Measurements from ENCODE around the gene MPND.

DNA sequence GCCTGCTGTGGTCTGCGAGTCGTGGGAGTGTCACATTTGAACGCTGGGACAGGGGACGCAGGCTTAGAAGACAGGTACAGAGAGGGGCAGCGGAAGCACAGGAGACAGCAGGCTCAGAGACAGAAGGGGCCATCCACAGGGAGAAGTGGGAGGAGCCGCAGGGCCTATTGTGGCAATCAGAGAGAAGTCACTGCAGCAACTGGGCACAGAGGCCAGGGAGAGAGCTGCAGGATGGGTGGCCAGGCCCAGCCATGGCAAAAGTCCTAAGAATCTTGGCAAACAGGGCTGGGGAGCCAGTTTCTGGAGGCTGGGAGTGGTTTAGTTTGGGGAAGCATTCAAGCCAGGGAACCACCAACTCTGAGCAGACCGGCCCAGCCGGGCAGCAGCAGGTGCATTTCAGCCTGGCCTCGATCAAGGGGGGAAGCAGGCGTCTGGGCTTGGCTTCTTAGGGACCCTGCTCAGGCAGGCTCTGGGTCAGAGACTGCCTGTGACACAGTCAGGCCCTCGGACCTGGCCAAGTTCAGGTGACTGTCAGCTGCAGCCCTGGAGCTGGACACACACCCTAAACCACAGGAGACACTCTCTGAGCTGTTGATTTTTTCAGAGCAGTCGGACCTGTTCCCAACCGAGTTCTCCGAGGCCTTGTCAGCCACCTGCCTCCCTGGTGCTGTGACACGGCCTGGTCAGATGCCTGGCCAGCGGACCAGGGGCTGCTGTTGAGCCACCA lies 45.1 kb downstream of the MPND start:
- TF ChIP-seq POLR2A (IDR thresholded peaks at IDR 0.05): no peak
- TF ChIP-seq, protein P1, sequence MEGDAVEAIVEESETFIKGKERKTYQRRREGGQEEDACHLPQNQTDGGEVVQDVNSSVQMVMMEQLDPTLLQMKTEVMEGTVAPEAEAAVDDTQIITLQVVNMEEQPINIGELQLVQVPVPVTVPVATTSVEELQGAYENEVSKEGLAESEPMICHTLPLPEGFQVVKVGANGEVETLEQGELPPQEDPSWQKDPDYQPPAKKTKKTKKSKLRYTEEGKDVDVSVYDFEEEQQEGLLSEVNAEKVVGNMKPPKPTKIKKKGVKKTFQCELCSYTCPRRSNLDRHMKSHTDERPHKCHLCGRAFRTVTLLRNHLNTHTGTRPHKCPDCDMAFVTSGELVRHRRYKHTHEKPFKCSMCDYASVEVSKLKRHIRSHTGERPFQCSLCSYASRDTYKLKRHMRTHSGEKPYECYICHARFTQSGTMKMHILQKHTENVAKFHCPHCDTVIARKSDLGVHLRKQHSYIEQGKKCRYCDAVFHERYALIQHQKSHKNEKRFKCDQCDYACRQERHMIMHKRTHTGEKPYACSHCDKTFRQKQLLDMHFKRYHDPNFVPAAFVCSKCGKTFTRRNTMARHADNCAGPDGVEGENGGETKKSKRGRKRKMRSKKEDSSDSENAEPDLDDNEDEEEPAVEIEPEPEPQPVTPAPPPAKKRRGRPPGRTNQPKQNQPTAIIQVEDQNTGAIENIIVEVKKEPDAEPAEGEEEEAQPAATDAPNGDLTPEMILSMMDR (IDR thresholded peaks at IDR 0.05): no peak

All from heart left ventricle (tissue), 13 donors.